Left ventricle myocardium superior (tissue), 1 donor: ENCODE measurements around the gene WWOX. TPM values are rescaled to one million over a fixed set of nuclear protein-coding genes. Genes with fewer than 3 reads are reported as not detected.

Source experiments
- ATAC-seq: fragments of 200-7000 bp; cut with Tn5 transposase; one replicate; pipeline ENCODE4 v1.9.1; 2020; ENCODE audit warnings: mild to moderate bottlenecking, moderate library complexity
- DNase-seq: peaks from one replicate; pipeline ENCODE4 v3.0.0-alpha.2; 2020
- intact Hi-C: fragments of 100-400 bp; cut with micrococcal nuclease; formaldehyde crosslinking; loops from one replicate; pipeline ENCODE4 v1.11.0; 2022
- total RNA-seq: library from RNA; stranded (reverse); fragmentation: NEBNext Ultra II Directional; extraction: Animal tissue kit (Norgen Biotek cat#: 25700); gene quantifications from one replicate; pipeline ENCODE4 v1.2.1, GENCODE V29; 2021
- donor health status: DM: no; HTN: yes; CAD: no; lungs with severe emphysema.

WWOX gene
- total RNA-seq, 1 donor from 2014 or later, result 12.8 TPM

- no peak for DNase-seq
- no peak for ATAC-seq
- intact Hi-C loops, result no loop called here
Observed at GRCh38 chr16:78462288-78463208, 363.1 kb downstream of the WWOX start.

DNA sequence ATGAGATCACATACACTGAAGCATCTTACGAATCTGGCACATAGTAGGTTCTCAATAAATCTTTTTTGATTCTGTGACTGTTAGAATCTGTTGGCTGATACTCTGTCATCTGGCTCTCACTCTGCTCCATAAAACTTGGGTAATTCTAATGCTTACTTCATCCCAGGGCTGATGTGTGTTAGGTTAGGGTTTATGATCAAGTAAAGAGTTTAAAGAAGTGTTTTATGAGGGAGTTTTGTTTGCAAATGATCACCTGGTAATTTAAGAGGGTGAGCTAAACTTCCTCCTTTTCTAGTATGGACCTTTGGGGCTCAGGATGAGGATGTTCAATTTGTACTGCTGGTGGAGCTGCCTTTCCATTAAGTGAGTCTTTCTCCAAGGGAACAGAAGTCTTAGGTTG, 364.1 kb downstream of the WWOX start:
- DNase-seq (no peak), ATAC-seq (no peak)
- intact Hi-C loops, result no loop called here

DNA sequence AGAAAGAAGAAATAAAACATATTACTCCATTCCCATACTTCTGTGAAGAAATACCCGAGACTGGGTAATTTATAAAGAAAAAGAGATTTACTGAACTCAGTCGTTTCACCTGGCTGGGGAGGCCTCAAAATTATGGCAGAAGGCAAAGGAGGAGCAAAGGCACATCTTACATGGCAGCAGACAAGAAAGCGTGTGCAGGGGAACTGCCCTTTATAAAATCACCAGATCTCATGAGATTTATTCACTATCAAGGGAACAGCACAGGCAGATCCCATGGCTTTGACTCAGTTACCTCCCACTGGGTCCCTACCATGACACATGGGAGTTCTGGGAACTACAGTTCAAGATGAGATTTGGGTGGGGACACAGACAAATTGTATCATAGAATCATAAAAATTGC, 365.4 kb downstream of the WWOX start:
- no peak for ATAC-seq
- no peak for DNase-seq
- intact Hi-C loops, result no loop called here

GRCh38 chr16:78465730-78466129, 366.3 kb downstream of the WWOX start:
- intact Hi-C loops, result no loop called here
- ATAC-seq (no peak), DNase-seq (no peak)

DNA sequence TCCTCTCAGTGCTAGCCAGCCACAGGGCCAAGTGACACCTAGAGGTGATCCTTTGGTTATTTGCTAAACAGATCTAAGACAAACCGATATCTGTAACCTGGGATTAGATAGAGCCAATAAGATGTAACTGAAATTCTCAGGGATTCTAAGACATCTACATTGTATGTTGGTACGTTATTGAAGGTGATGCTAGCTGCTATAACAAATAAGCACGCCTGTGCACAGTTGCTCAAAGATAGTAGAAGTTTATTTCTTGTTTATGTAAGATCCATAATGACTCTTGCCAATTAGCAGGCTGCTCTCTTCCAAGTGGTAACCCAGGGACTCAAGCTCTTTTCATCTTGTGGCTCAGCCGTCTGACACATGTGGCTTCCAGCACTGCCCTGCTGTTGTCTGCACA, 370.3 kb downstream of the WWOX start:
- intact Hi-C loops, result no loop called here
- DNase-seq (no peak), ATAC-seq (no peak)

DNA sequence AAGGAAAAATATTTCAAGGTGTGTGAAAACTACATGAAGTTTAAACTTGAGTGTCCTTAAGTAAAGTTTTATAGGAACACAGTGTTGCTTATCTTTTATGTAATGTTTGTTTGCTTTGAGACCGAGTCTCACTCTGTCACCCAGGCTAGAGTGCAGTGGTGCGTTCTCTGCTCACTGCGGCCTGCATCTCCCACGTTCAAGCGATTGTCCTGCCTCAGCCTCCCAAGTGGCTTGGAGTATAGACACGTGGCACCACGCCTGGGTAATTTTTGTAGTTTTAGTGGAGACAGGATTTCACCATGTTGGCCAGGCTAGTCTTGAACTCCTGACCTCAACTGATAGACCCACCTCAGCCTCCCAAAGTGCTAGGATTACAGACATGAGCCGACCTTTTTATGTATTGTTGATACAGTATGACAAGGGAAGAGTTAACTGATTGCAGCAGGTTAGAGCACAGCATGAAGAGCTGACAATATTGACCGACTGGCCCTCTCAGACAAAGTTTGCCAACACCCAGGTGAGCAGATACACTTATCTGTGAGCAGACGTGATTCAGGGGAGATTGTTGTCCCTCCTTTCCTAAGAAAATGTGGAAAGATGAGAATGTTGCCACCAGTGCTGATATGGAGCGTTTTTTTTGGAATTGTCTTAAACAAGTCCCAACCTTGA, 373.7 kb downstream of the WWOX start:
- DNase-seq, result no peak
- intact Hi-C loops, result no loop called here
- no peak for ATAC-seq

GRCh38 chr16:78474762-78475161, 375.3 kb downstream of the WWOX start:
- DNase-seq (no peak), ATAC-seq (no peak)
- intact Hi-C loops, result no loop called here

GRCh38 chr16:78476615-78477014, 377.2 kb downstream of the WWOX start:
- intact Hi-C loops, result no loop called here
- no peak for DNase-seq
- ATAC-seq, result no peak

DNA sequence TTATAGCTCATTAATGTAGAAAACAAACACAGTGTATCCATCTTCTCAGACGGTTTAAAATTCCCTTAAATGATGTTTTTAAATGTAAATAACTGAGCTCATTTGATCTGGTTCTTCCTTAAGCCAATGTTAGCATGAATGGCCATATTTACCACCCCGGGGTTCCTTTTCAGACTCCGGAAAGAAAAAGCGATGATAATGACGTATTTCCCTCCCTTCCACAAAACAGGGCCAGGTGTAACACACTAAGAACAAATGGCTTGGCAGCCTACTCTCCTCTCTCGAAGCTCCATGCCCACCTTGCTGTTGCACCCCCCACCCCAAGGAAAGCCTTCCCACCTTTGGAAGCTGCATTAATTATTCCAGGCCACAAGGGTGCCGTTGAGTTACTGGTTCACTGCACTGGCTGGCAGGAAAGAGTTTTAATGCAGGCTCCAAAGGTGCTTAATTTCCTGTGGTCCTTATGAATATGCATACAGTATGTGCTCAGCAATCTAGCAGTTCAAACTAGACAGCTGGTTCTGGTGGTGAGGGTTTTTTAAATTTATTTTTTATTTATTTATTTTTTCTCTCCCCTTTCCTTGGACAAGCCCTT, 378.9 kb downstream of the WWOX start:
- ATAC-seq, result no peak
- intact Hi-C loops, result no loop called here
- DNase-seq, result no peak

DNA sequence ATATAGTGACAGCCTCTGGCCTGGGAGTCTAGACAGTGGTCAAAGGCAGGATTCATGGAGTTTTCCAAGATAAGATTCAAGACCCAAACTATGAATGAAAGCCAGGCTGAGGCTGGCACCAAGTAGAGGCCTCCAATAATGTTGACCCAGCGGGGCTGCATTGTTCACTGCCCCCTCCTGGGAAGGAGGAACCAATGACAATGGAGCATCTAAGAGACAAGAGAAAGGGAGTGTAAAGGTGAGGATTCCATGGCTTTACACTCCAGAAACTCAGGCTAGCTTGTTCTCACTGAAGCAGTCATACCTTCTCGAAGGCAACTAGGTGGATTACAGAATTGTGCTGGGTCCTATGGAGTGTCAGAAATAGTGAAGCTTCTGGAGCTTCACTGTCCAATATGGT, 380.3 kb downstream of the WWOX start:
- intact Hi-C loops, result no loop called here
- DNase-seq (no peak), ATAC-seq (no peak)

GRCh38 chr16:78480588-78480987, 381.1 kb downstream of the WWOX start:
- ATAC-seq (no peak), DNase-seq (no peak)
- intact Hi-C loops, result no loop called here

GRCh38 chr16:78483124-78483992, 383.9 kb downstream of the WWOX start:
- intact Hi-C loops, result no loop called here
- ATAC-seq (no peak), DNase-seq (no peak)

DNA sequence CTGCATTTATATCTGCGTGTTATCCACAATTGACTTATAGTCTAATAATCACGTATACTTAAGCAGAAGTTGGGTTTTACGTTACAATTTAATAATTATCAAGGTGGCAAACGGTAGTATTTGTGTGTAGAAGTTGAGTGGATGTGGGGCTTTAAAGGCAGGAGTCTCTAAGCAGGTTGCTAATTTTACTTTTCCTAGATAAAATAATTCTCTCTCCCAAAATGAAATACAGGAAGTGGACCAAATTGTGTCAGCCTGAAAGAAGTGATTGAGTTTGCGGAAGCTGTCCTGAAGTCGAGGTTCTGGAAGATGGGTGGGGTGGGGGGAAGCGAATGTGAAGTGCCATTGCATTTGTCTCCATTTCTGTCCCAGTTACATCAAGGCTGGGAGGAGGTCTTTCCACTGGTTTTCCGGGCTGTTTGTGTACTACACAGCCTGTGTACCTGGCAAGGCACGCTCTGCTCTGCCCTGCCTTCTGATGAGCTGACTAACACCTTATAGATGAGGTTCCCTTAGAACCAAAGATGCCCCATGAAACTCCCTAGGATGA, 385.1 kb downstream of the WWOX start:
- DNase-seq (no peak), ATAC-seq (no peak)
- intact Hi-C loops, result no loop called here

GRCh38 chr16:78485188-78485916, 385.9 kb downstream of the WWOX start:
- no peak for ATAC-seq
- intact Hi-C loops, result no loop called here
- DNase-seq, result no peak

DNA sequence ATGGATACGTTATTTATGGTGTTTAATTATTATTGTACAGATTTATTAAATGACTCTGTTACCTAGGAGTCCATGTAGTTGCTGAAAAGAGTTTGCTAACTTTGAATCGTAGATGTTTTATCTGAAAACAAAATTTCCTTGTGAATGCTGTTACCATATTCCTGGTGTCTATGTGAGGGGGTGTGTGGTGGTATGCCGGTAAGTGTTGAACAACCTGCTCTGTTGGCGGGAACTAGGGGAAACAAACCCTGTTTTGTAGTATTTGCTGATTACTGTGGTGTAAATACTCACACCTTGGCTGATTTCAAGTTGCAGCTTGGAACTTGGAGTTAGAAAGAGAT, 386.4 kb downstream of the WWOX start:
- intact Hi-C loops, result no loop called here
- ATAC-seq (no peak), DNase-seq (no peak)

DNA sequence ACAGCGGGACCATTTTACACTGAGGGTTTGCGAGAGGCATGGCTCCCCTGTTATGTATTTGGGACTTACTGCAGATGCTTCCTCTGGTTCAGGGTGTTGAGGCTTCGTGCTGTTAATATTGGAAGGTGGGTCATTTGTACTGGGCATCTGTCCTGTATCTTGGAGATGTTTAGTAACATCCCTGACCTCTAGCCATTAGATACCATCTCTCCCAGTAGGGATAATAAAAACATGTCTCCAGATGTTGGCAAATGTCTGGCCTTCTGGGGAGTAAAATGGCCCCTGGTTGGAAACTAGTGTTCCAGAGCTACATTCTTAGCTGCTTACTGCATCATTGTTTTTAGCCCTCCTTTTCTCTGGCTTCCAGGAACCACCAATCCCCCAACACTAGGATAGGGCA, 388.0 kb downstream of the WWOX start:
- intact Hi-C loops, result no loop called here
- ATAC-seq (peak; percentile 25), DNase-seq (no peak)

GRCh38 chr16:78489072-78489471, 389.6 kb downstream of the WWOX start:
- intact Hi-C loops, result no loop called here
- DNase-seq (no peak), ATAC-seq (no peak)

DNA sequence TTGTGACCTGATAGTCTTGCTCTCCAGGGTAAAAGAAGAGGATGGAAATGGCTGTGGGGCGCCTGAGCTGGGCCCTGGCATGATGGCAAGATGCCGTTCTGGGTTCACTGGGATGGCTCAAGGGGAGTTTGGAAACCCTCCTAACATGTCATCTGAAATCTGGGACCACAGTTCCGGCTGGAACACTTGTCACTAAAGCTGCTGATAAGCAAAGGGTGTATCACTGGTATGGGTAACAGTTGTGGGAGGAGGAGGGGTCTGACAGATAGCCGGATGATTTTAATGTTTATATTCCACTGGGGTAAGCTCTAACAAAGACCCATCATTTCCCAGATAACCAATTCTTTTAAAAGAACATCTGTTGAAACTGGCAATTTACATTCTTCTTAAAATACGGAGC, 390.2 kb downstream of the WWOX start:
- ATAC-seq (no peak), DNase-seq (no peak)
- intact Hi-C loops, result no loop called here

- intact Hi-C loops, result no loop called here
- ATAC-seq, result no peak
- no peak for DNase-seq
Observed at GRCh38 chr16:78490431-78490830, 391.0 kb downstream of the WWOX start.
